22Rv1 (cell line): ENCODE data around the gene PARD3.
A peak's percentile ranks its signal among the peaks of the same experiment; 100 is the strongest.

Source experiments
- H3K27ac ChIP-seq: fragments of 450-650 bp; 2 replicates; pipeline ENCODE4 v1.5.1; 2017
- CTCF ChIP-seq: fragments of 450-650 bp; IDR thresholded peaks from 2 replicates; pipeline ENCODE4 v1.5.1; 2017; ENCODE audit warnings: mild to moderate bottlenecking
- ZFX ChIP-seq: fragments of 450-650 bp; IDR thresholded peaks from 2 replicates; pipeline ENCODE4 v1.6.1; 2017; ENCODE audit warnings: antibody characterized with exemption, borderline replicate concordance

The PARD3 gene

GRCh38 chr10:34821587-34822585, 6.8 kb upstream of the PARD3 start:
- H3K27ac ChIP-seq, result no peak overlapping the region
- no peak for TF ChIP-seq CTCF
- TF ChIP-seq ZFX, result no peak

DNA sequence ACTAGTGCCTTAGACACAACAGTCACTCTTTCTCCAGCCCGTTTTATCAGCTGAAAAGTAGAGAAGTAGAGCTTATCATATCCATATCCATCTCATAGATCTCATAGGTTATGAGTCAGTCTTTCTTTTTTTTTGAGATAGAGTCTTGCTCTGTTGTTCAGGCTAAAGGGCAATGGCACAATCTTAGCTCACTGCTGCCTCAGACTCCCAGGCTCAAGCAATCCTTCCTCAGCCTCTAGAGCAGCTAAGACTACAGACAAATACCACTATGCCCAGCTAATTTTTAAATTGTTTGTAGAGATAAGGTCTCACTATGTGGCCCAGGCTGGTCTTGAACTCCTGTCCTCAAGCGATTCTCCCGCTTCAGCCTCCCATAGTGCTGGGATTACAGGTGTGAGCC, 2.5 kb upstream of the PARD3 start:
- no peak overlapping the region for H3K27ac ChIP-seq
- TF ChIP-seq CTCF (no peak), ZFX (no peak)

DNA sequence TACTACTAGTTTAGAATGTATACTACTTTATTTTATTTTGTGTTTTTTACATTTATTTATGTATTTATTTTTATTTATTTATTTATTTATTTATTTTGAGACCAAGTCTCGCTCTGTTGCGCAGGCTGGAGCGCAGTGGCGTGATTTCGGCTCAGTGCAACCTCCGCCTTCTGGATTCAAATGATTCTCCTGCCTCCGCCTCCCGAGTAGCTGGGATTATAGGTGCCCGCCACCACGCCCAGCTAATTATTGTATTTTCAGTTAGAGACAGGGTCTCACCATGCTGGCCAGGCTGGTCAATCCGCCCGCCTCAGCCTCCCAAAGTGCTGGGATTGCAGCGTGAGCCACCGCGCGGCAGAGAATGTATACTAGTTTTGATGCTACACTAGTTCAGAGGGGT, 2.0 kb upstream of the PARD3 start:
- no peak overlapping the region for H3K27ac ChIP-seq
- TF ChIP-seq CTCF, result no peak
- TF ChIP-seq ZFX, result no peak

GRCh38 chr10:34816501-34817002, 1.5 kb upstream of the PARD3 start:
- H3K27ac ChIP-seq, result no peak overlapping the region
- no peak for TF ChIP-seq CTCF
- TF ChIP-seq ZFX, result no peak

- TF ChIP-seq CTCF (no peak), ZFX (no peak)
- H3K27ac ChIP-seq, result no peak overlapping the region
Measured at GRCh38 chr10:34816085-34816496, 995 bp upstream of the PARD3 start.

DNA sequence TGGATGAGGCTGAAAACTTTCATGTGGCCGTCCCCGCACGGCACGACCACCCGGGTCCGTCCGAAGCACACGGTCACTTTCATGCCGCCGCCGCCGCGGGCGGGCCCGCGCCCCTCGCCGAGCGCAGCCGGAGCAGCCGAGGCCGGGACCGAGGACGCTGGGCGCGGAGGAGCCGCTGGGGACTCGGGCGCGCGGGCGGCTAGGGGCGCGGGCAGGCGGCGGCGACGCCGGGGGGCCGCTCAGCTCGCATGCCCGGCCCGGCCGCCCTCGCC, 247 bp downstream of the PARD3 start:
- TF ChIP-seq ZFX (no peak), CTCF (no peak)
- H3K27ac ChIP-seq, result peak overlapping the region; percentile 70

DNA sequence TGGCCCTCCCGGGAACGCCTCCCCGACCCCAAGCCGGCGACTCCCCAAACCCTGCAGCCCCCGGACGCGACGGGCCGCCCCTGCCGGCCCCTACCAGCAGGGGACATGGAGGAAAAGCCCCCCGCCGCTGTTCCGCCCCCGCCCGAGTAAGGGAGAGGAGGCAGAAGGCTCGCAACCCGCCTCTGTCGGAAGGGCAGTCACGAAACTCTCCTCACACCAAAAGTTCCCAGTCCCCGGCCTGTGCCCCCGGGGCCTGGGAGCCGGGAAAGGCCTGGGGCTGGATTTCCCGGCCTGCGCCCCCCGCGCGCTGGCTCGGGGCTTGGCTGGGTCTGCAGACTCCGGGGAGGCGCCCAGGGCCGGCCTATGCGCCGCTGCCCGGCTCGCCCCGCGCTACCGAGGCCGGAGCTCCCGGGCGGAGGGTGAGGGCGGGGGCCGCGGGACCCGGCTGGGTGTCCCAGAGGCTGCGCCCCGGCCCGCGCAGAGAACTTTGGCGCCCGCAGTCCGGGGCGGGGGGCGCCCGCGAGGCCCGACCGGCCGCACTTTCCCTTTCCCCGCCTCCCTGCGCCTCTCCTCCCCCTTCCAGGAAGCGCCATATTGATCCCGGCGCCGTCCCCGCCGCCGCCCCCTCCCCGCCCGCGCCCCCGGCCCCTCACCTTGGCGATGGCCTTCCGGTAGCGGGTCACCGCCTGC, 728 bp downstream of the PARD3 start:
- TF ChIP-seq ZFX (no peak), CTCF (peak; percentile 15; the same call in 1 of the 2 replicates)
- H3K27ac ChIP-seq, result peak overlapping the region; percentile 70
